Memory B cell (primary cell): Measurements from ENCODE around the gene TIMM21.

Experiments
- ATAC-seq: fragments of 150-1000 bp; cut with Tn5 transposase; 2 replicates; pipeline ENCODE4 v1.10.0; 2021; ENCODE audit warnings: low read depth, mild to moderate bottlenecking, moderate library complexity
- DNase-seq, 2 donors: peaks; one replicate each; pipeline ENCODE4 v3.0.0; 2022; ENCODE audit warnings: low spot score in 2 of 2
- H3K27ac Mint-ChIP-seq: one replicate; pipeline ENCODE4 v1.8.0; 2022; ENCODE audit warnings: mild to moderate bottlenecking, moderate library complexity, mixed read lengths
- H3K27me3 Mint-ChIP-seq: one replicate; pipeline ENCODE4 v1.8.0; 2022; ENCODE audit warnings: mixed read lengths
- H3K36me3 Mint-ChIP-seq: one replicate; pipeline ENCODE4 v1.8.0; 2022; ENCODE audit warnings: mild to moderate bottlenecking, mixed read lengths
- H3K4me1 Mint-ChIP-seq: one replicate; pipeline ENCODE4 v1.8.0; 2022; ENCODE audit warnings: mixed read lengths
- H3K4me3 Mint-ChIP-seq: one replicate; pipeline ENCODE4 v1.8.0; 2022; ENCODE audit warnings: mild to moderate bottlenecking, moderate library complexity, mixed read lengths
- H3K9me3 Mint-ChIP-seq: one replicate; pipeline ENCODE4 v1.8.0; 2022; ENCODE audit warnings: mixed read lengths

The TIMM21 gene

GRCh38 chr18:74186661-74187060 is 38.3 kb downstream of the TIMM21 start:
- H3K4me1 Mint-ChIP-seq = no peaks in the 10 kb centered on the region
- DNase-seq (no peak), ATAC-seq (no peak)
- no peak overlapping the region for H3K4me3 Mint-ChIP-seq
- H3K9me3 Mint-ChIP-seq = no peaks in the 10 kb centered on the region
- peaks cover 17% of the 10 kb centered on the region for H3K27me3 Mint-ChIP-seq
- no peaks in the 10 kb centered on the region for H3K36me3 Mint-ChIP-seq
- no peak overlapping the region for H3K27ac Mint-ChIP-seq

GRCh38 chr18:74190086-74190485 is 41.8 kb downstream of the TIMM21 start:
- no peaks in the 10 kb centered on the region for H3K4me1 Mint-ChIP-seq
- no peaks in the 10 kb centered on the region for H3K36me3 Mint-ChIP-seq
- H3K4me3 Mint-ChIP-seq = no peak overlapping the region
- H3K27ac Mint-ChIP-seq = no peak overlapping the region
- no peaks in the 10 kb centered on the region for H3K9me3 Mint-ChIP-seq
- DNase-seq = no peak
- peaks cover 15% of the 10 kb centered on the region for H3K27me3 Mint-ChIP-seq
- no peak for ATAC-seq

GRCh38 chr18:74191577-74191976 is 43.3 kb downstream of the TIMM21 start:
- Mint-ChIP-seq H3K27ac (no peak overlapping the region), H3K4me1 (peaks cover 5% of the 10 kb centered on the region), H3K27me3 (peaks cover 15% of the 10 kb centered on the region), H3K36me3 (no peaks in the 10 kb centered on the region), H3K4me3 (no peak overlapping the region), H3K9me3 (no peaks in the 10 kb centered on the region)
- DNase-seq (no peak), ATAC-seq (no peak)

- H3K27me3 Mint-ChIP-seq = peaks cover 9% of the 10 kb centered on the region
- no peaks in the 10 kb centered on the region for H3K36me3 Mint-ChIP-seq
- no peak overlapping the region for H3K27ac Mint-ChIP-seq
Measured at GRCh38 chr18:74194691-74195090, 46.4 kb downstream of the TIMM21 start.

GRCh38 chr18:74196220-74197119 is 48.1 kb downstream of the TIMM21 start:
- Mint-ChIP-seq H3K27ac (peak overlapping the region; percentile 80), H3K4me1 (peaks cover 7% of the 10 kb centered on the region), H3K36me3 (no peaks in the 10 kb centered on the region), H3K4me3 (peak overlapping the region; percentile 87), H3K9me3 (no peaks in the 10 kb centered on the region), H3K27me3 (peaks cover 6% of the 10 kb centered on the region)
- ATAC-seq (peak; percentile 91), DNase-seq (peak; percentile 46 to 72)

More at GRCh38 chr18:74194691-74195090, 46.4 kb downstream of the TIMM21 start:
- H3K4me1 Mint-ChIP-seq = peaks cover 7% of the 10 kb centered on the region
- no peak for ATAC-seq
- no peaks in the 10 kb centered on the region for H3K9me3 Mint-ChIP-seq
- no peak for DNase-seq
- H3K4me3 Mint-ChIP-seq = no peak overlapping the region

GRCh38 chr18:74197705-74198341 is 49.5 kb downstream of the TIMM21 start:
- H3K27me3 Mint-ChIP-seq = peaks cover 5% of the 10 kb centered on the region
- H3K4me1 Mint-ChIP-seq = peaks cover 7% of the 10 kb centered on the region
- no peaks in the 10 kb centered on the region for H3K9me3 Mint-ChIP-seq
- DNase-seq = no peak
- H3K4me3 Mint-ChIP-seq = no peak overlapping the region
- no peaks in the 10 kb centered on the region for H3K36me3 Mint-ChIP-seq
- no peak overlapping the region for H3K27ac Mint-ChIP-seq
- no peak for ATAC-seq

GRCh38 chr18:74198453-74198852 is 50.1 kb downstream of the TIMM21 start:
- Mint-ChIP-seq H3K27ac (no peak overlapping the region), H3K9me3 (no peaks in the 10 kb centered on the region), H3K27me3 (peaks cover 5% of the 10 kb centered on the region), H3K4me1 (peaks cover 7% of the 10 kb centered on the region), H3K4me3 (no peak overlapping the region), H3K36me3 (no peaks in the 10 kb centered on the region)
- ATAC-seq (no peak), DNase-seq (no peak)

GRCh38 chr18:74200780-74201179 is 52.5 kb downstream of the TIMM21 start:
- no peak for ATAC-seq
- H3K27me3 Mint-ChIP-seq = no peaks in the 10 kb centered on the region
- peaks cover 7% of the 10 kb centered on the region for H3K4me1 Mint-ChIP-seq

GRCh38 chr18:74203811-74204210 is 55.5 kb downstream of the TIMM21 start:
- Mint-ChIP-seq H3K4me1 (no peaks in the 10 kb centered on the region), H3K4me3 (no peak overlapping the region), H3K27me3 (no peaks in the 10 kb centered on the region), H3K9me3 (no peaks in the 10 kb centered on the region), H3K27ac (no peak overlapping the region), H3K36me3 (no peaks in the 10 kb centered on the region)
- ATAC-seq = no peak
- DNase-seq = no peak

More at GRCh38 chr18:74200780-74201179, 52.5 kb downstream of the TIMM21 start:
- Mint-ChIP-seq H3K27ac (no peak overlapping the region), H3K4me3 (no peak overlapping the region), H3K9me3 (no peaks in the 10 kb centered on the region), H3K36me3 (no peaks in the 10 kb centered on the region)
- no peak for DNase-seq

GRCh38 chr18:74204526-74205152 is 56.3 kb downstream of the TIMM21 start:
- H3K9me3 Mint-ChIP-seq = no peaks in the 10 kb centered on the region
- H3K4me1 Mint-ChIP-seq = no peaks in the 10 kb centered on the region
- no peak for ATAC-seq
- no peaks in the 10 kb centered on the region for H3K27me3 Mint-ChIP-seq
- H3K27ac Mint-ChIP-seq = no peak overlapping the region
- no peak for DNase-seq
- no peak overlapping the region for H3K4me3 Mint-ChIP-seq
- H3K36me3 Mint-ChIP-seq = no peaks in the 10 kb centered on the region
